Bone marrow (tissue), 2 donors: ENCODE measurements around the gene HIVEP3.
A peak's percentile ranks its signal among the peaks of the same experiment; 100 is the strongest.

Experiments
- DNase-seq, 2 donors: peaks; one replicate each; lab custom pipeline; 2025; lab: John Stamatoyannopoulos, UW

HIVEP3 gene

GRCh38 chr1:41894101-41894807 lies 24.5 kb downstream of the HIVEP3 start:
- DNase-seq, result no peak

- DNase-seq, result no peak
Observed at GRCh38 chr1:41892301-41892781, 26.4 kb downstream of the HIVEP3 start.

DNA sequence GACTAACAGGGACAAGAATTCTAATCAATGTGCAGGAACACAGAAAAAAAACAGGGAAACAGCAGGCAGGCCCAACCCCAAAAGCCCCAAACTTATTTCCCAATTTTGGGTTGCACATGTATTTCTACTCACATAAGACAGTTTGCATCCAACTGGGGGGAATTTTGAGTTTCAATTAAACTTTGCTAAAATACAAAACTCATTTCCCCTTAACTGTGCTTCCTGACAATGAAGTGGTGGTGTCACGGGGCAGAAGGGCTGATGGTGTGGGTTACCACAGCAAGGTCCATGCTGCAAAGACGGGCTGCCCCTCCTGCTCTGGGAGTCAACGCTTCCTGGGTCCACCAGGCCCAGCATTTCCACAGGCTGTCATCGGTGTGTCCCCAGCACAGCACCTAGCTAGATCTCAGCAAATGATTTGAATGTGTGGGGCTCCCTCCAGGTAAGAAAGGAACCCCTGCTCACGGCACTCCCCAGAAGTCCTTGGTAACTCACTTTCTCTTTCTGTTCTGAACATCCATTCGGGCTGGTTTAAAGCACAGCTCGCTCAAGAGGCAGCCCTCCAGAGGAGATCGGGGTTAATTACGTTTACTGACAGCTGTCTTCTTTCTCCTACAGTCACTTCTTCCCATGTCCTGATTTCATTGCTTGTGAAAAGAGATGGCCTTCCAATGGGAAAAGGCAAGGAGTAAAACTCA lies 27.4 kb downstream of the HIVEP3 start:
- peak; percentile 34 to 87 for DNase-seq

- no peak for DNase-seq
Observed at GRCh38 chr1:41890825-41891198, 27.9 kb downstream of the HIVEP3 start.

DNA sequence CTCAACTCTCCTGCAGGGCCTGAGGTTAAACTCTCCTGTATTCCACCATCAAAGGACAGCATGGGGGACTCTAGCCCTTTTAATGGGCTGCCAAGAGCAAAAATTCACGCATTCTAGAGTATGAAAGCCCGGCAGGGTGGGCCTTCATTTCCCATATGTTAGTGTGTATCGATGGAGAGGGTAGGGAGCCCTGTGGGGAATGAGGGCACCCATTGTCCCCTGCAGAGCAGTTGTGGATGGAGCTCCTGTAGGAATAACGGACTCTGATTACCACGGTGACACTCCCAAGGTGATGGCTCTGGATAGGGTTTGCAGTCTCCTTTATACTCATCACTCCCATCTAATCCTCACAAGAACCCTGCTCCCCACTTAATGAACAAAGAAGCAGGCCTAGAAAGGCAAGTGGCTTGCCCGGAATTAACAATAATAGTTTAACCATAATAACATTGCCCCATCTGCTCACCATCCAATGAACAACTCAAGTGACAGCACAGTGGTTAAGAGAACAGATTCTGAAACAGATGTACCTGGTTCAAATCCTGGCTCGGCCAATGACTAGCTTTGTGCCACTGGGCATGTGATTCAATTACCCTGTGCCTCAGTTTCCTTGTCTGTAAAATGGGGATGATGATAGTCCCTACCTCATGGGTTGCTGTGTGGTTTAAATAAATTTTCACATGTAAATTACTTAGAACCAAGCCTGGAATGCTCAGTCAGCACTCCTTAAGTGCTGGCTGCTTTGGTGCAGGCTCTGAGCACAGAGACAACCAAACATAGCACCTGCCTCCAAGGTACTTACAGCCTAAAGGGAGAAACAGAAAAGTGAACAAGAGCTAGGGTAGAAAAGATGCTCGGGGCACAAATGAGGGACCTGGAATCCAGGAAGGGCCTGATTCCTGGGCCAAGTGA lies 29.0 kb downstream of the HIVEP3 start:
- no peak for DNase-seq

DNA sequence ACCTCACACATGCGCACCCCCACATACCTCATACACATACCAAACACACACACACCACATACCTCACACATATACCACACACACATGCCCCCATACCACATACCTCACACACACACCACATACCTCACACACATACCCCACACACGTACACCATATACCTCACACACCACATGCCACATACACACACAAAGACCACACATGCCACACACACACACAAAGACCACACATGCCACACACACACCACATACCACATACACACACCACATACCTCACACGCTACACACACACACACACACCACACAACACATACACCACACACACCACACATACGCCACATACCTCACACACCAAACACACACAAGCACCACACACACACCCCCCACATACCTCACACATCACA lies 30.0 kb downstream of the HIVEP3 start:
- no peak for DNase-seq

DNA sequence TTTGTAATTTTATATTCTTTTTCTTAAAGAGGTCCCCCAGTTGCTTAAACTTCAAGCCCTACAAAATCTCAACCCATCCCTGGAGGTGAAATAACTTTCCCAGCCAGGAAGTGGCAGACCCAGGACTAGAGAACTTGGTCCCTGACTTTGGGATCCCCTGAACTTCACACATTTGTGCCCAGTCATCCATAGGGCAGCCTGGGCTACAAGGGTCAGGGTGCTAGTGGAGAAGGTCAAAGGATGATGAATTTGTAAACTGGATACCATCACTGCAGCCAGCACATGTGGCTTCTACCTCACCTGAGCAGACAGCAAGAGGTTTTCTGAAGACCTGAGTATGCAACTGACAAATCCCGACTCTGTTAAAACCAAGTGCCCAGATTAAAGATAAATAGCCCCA lies 31.4 kb downstream of the HIVEP3 start:
- no peak for DNase-seq

DNA sequence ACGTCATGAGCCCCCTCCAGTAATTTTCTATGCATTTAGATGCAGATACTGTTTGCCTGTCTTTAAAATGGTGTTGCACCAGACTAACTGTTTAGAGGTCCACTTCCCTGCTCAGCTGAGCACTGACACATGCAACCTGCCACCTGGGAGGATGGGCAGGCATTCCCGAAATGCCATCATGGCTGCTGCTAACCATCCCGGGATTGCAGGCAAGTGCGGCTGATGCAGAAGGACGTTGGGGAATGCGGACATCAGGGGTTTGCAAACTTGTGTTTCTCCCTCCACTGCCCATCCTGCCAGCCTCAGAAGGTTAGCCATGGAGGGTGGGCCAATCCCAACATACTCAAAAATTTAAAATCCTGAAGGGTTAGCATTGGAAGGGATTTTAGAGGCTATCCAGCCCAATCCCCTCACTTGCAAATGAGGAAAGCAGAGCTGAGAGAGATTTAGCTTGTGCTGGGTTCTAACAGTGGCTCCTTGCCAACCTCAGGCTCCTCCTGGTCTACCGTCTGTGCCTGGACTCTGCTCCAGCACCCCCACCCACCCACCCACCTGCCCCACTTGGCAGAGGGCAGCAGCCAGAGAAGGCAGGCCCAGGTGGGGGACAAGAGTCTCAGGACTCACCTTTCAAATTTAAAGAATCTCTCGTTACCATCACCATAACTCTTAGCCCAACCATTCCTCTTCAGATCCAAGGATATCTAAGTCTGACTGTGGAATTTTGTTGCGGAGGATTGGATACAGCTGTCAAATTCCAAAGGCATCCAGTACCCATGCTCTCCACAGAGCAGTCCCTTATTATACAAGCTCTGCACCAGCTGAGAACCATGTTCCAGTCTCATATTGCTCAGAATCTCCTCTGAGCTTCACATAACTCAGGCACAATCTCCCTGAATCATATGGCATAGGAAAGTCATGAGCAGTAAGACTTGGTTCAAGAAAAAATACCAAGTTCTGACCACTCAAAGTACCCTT lies 34.2 kb downstream of the HIVEP3 start:
- DNase-seq, result no peak

DNA sequence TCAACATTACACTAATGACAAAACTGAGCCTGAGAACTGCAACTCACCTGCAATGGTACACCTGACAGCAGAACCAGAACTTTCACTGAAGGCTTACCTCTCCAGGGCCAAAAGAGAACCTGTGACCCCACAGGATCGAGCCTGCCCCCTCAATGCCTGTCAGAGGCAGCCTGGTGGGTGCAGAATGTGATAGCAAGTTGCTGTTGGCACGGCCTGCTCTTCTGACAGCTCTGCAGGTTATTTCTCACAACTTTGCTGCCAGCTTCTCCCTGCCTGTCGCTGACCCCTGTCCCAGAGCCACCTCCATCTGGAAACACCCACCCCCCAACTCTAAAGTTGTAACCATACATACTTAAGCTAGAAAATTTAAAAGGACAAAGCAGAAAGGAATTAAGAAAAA lies 35.2 kb downstream of the HIVEP3 start:
- DNase-seq, result no peak

DNA sequence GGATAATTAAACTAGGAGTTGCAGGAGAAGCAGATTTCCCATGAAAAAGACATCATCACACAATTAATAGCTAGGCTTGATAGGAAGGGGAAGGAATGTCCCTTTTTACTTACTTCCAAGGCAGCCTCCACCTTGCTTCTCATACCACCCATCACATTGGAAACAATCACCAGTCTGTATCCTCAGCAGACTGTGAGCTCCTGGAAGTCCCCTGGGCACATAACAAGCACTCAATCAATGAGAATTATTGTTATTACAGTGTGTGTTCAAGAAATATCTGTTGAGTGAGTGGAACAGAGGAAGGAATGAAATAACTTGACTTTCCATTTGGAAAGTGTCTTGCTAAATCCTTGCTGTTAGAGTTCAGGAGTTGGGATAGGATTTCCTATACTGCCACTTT lies 36.2 kb downstream of the HIVEP3 start:
- DNase-seq, result no peak

DNA sequence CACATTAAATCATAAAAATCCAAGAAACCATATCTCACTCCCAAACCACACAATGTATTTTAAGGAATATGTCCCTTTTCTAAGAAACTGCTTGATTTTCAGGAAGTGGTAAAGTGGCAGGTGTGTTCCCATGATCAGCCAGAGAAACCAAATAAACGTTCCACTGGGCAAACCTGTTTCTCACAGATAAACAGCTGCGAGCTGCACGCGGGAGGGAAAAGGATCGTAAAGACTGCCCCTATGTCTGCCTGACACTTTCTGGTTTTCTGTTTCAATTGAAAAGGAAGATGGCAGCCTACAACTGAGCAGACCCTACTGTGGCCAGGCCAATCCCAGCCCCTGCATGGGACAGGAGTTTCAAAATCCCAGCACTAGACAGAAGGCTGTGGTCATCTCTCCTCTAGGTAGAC lies 36.6 kb downstream of the HIVEP3 start:
- no peak for DNase-seq

DNA sequence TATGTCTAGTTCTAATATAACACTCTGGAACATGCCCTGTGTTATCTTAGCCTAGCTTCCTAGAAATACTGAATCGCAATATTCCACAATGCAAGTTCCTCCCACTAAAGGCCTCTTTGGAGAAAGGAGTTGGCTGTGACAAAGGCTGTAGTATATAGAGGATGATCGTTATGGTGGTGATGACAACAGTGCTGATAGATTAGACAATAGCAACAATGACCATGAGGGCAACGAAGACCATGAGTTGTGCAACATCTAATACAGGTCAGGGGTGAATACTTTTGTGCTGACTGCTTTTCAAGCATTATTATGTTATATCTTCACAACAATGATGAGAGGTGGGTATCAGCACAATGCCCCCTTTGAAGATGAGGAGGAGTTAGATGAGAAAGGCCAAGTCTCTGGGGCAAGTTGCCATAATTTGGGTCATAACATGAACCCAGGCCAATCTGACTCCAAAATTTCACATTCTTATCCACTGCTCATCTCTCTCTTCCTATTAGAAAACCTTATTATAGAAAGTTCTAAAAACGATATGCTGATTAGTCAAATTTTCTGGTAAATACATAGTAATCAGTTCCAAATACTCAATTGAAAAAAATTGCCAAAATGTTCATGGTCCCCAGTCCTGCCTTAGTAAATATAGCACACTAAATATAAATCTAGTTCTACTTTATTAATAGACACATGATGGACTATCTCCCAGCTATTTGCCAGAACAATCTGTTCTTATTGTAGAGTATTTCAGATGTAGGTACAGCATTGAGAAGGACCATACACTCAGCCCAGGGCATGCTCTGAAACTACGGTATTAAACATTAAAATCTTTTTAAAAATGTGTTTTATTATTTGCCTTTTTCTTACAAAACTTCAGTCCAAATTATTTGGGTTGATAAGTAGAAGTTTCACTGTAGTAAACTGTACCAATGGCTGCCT lies 37.5 kb downstream of the HIVEP3 start:
- no peak for DNase-seq

DNA sequence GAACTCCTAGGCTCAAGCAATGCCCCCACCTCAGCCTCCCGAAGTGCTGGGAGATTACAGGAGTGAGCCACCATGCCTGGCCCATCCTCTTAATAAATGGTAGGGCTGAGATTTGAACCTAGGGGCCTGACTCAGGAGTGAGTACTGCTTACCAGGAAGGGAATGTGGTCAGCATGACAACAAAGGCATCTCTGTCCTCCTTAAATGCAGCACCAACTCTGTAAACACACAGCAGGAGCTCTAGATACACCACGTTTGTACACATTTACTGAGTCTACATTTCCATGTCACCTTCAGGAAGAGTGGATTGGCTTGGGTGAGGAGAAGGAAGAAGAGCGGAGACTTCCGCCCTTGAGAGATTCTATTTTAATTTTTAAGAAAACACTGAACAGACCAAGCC lies 38.5 kb downstream of the HIVEP3 start:
- DNase-seq, result no peak

DNA sequence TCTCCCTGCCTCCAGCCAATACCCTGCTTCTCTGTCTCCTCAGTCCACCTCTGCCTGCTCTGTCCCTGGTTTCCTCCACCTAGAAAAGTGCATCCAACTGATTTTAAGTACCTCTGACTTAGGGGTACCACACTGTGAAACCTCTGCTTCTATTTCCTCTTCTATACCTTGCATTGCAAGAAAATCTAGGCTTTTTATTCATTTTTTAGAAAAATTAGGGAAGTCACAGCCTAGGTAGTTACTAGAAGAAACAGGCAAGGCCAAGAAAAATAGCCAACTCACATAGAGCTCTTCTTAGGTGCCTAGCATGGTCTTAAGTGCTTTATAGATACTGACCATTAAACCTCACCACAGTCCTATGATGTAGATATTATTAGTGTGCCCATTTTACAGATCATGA lies 39.1 kb downstream of the HIVEP3 start:
- no peak for DNase-seq

DNA sequence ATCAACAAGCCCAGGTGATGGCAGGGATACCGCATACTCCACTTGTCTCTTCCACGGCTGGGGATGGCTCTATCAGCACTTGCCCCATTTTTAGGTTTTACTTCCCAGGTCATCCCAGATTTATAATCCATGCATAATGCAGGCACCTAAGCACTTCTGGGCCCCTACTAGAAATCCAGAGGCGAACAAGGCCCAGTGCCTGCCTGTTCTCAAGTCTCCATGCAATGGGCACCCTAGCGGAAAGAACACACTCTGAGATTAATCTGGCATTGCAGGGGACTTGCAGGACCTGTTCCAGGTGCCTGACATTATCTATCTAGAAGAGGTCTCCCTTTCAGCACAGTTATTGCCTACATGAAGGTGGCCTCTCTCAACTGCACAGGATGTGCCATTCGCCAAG lies 39.8 kb downstream of the HIVEP3 start:
- DNase-seq, result no peak

- DNase-seq, result no peak
Observed at GRCh38 chr1:41878495-41878894, 40.2 kb downstream of the HIVEP3 start.

GRCh38 chr1:41876576-41877445 lies 41.9 kb downstream of the HIVEP3 start:
- DNase-seq, result peak in 1 of 2 donors; percentile 13

- DNase-seq, result no peak
Observed at GRCh38 chr1:41875487-41875886, 43.2 kb downstream of the HIVEP3 start.

DNA sequence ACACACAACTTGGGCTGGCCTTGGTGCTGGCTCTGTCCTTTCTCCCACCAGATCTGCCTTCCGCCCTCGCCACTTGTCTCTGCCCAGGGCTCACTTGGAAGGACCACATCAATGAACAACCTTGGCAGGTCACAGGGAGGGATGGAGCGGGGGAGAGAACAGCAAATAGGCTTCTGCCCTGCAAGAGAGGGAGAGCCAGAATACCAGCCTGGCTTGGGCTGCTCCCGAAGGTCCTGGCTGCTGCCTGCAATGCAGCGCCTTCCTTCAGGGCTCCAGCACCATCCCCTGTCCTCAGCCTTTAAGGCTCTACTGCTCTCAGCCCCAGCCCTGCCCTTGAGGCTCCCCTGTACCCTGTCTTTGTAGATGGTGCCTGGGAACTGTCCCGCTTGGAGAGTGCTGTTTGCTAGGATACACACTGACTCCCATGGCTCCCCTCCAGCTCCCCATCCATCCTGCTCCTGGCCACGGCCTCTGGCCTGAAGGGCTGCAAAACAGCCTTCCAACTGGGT lies 43.8 kb downstream of the HIVEP3 start:
- no peak for DNase-seq
